Hypothalamus (tissue), 51 donors: ENCODE measurements around the gene TCEAL5.
"Not testable (repeated sequence)": the region's sequence is repeated elsewhere in the genome, so short reads cannot be mapped to it uniquely, and the experiment has no call there.

Experiments used
- DNase-seq, 51 donors: peaks; one replicate each; lab custom pipeline; 2025; lab: John Stamatoyannopoulos, UW

Gene TCEAL5

GRCh38 chrX:103235608-103236007 lies 40.9 kb downstream of the TCEAL5 start:
- DNase-seq, result not testable (repeated sequence)

GRCh38 chrX:103234869-103235268 lies 41.7 kb downstream of the TCEAL5 start:
- no peak for DNase-seq

- DNase-seq, result no peak
Observed at GRCh38 chrX:103233263-103233662, 43.3 kb downstream of the TCEAL5 start.

GRCh38 chrX:103225918-103226317 lies 50.6 kb downstream of the TCEAL5 start:
- not testable (repeated sequence) for DNase-seq
